ENCODE data around the gene ZNF148. TPM values are rescaled to one million over a fixed set of nuclear protein-coding genes. Genes with fewer than 3 reads are reported as not detected.

ZNF148 gene
- total RNA-seq, 6 experiments from 2014 or later, result 14.3 to 22.6 (median 20.4) TPM

- no peak for TF ChIP-seq POLR2A (IDR thresholded peaks at IDR 0.05)
- TF ChIP-seq CTCF (IDR thresholded peaks at IDR 0.05), result no peak
- Histone ChIP-seq H3K27ac (no peak overlapping the region), H3K36me3 (no peaks in the 10 kb centered on the region), H3K9me3 (no peaks in the 10 kb centered on the region), H3K4me3 (no peak overlapping the region), H3K27me3 (no peaks in the 10 kb centered on the region), H3K4me1 (peaks cover 0 to 26% (median 0%) of the 10 kb centered on the region in 4 donors)
- 56% methylated on average over 5 of the region's 5 CpGs for WGBS (ENCODE audit: insufficient coverage, low coverage, low lambda C conversion rate, missing lambda C conversion rate)
- DNase-seq (no peak), ATAC-seq (no peak)
- intact Hi-C loops (cut with DNase I), result no loop called here
Measured at GRCh38 chr3:125367403-125368230, 7.5 kb downstream of the ZNF148 start.

- no peak overlapping the region for H3K4me3 ChIP-seq
- H3K27ac ChIP-seq, result no peak overlapping the region
- 17% methylated on average over 2 of the region's 2 CpGs for WGBS (ENCODE audit: insufficient coverage, low coverage, low lambda C conversion rate, missing lambda C conversion rate)
- peaks cover 0 to 22% (median 0%) of the 10 kb centered on the region in 4 donors for H3K4me1 ChIP-seq
- no peaks in the 10 kb centered on the region for H3K27me3 ChIP-seq
- no peak for TF ChIP-seq CTCF (IDR thresholded peaks at IDR 0.05)
- TF ChIP-seq POLR2A (IDR thresholded peaks at IDR 0.05), result no peak
- ATAC-seq, result no peak
- intact Hi-C loops (cut with DNase I), result no loop called here
- no peaks in the 10 kb centered on the region for H3K36me3 ChIP-seq
- no peak for DNase-seq
- H3K9me3 ChIP-seq, result no peaks in the 10 kb centered on the region
Measured at GRCh38 chr3:125366132-125366531, 9.0 kb downstream of the ZNF148 start.

- H3K9me3 ChIP-seq, result no peaks in the 10 kb centered on the region
- intact Hi-C loops (cut with DNase I), result no loop called here
- DNase-seq (no peak), ATAC-seq (peak in 1 of 4 donors; percentile 27)
- no peak overlapping the region for H3K27ac ChIP-seq
- H3K4me3 ChIP-seq, result no peak overlapping the region
- no peaks in the 10 kb centered on the region for H3K36me3 ChIP-seq
- peaks cover 0 to 30% (median 11%) of the 10 kb centered on the region in 4 donors for H3K4me1 ChIP-seq
- 91% methylated on average over 8 of the region's 9 CpGs for WGBS (ENCODE audit: insufficient coverage, low coverage, low lambda C conversion rate, missing lambda C conversion rate)
- TF ChIP-seq CTCF (IDR thresholded peaks at IDR 0.05) (no peak), POLR2A (IDR thresholded peaks at IDR 0.05) (no peak)
- H3K27me3 ChIP-seq, result no peaks in the 10 kb centered on the region
Measured at GRCh38 chr3:125359700-125360099, 15.4 kb downstream of the ZNF148 start.

- no peak overlapping the region for H3K27ac ChIP-seq
- no peak for DNase-seq
- H3K4me1 ChIP-seq, result peaks cover 0 to 30% (median 9%) of the 10 kb centered on the region in 4 donors
- no peaks in the 10 kb centered on the region for H3K9me3 ChIP-seq
- TF ChIP-seq POLR2A (IDR thresholded peaks at IDR 0.05) (no peak), CTCF (IDR thresholded peaks at IDR 0.05) (no peak)
- H3K27me3 ChIP-seq, result no peaks in the 10 kb centered on the region
- no peak overlapping the region for H3K4me3 ChIP-seq
- ATAC-seq, result no peak
- H3K36me3 ChIP-seq, result no peaks in the 10 kb centered on the region
- intact Hi-C loops (cut with DNase I), result no loop called here
Measured at GRCh38 chr3:125358923-125359322, 16.2 kb downstream of the ZNF148 start.
